T-helper 22 cell (primary cell): ENCODE data around the gene SORL1.

ENCODE experiments used
- DNase-seq: peaks from one replicate; pipeline ENCODE4 v3.0.0-alpha.2; 2020; ENCODE audit warnings: low read depth

Gene SORL1

GRCh38 chr11:121426476-121427399 is 25.4 kb upstream of the SORL1 start:
- no peak for DNase-seq

GRCh38 chr11:121427400-121427744 is 24.7 kb upstream of the SORL1 start:
- no peak for DNase-seq

DNA sequence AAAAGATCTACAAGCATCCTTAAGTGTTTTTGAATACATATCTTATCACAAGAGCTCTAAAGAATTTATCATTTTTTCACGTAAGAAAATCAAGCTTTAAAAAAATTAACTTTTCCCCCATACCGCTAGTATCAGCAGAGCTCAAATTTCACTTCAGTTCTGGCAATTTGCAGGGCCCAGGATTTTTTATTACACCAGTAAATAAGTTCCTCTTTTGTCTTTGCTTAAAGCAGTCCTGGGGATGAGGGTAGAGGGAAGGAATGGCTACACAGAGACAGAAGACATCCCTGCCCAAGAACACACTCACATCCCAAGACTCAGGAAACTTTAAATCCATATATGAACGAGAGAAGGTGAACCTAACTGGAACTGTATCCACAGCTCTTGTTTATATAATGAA is 22.6 kb upstream of the SORL1 start:
- no peak for DNase-seq

- DNase-seq, result no peak
These were observed 20.1 kb upstream of the SORL1 start for GRCh38 chr11:121431820-121432526.

DNA sequence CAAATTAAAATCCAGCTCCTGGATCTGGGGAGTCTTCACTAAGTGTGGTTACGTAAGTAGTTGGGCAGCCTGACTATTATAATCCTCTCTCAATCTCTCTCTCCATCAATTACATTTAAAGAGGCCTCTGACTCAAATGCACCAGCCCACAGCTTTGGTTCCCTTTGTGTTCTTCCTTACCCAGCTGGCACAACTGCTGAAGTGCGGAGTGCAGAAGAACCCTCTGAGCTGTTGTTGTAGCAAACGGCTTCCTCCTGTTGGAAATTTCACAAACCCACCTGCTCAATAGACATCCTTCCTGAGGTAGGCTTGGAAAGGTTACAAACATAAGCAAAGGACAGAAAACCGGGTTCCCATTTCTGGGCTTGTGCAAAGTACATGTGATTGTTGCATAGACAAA is 17.0 kb upstream of the SORL1 start:
- no peak for DNase-seq

GRCh38 chr11:121435551-121436511 is 16.3 kb upstream of the SORL1 start:
- DNase-seq, result no peak

GRCh38 chr11:121437018-121437685 is 15.0 kb upstream of the SORL1 start:
- no peak for DNase-seq

DNA sequence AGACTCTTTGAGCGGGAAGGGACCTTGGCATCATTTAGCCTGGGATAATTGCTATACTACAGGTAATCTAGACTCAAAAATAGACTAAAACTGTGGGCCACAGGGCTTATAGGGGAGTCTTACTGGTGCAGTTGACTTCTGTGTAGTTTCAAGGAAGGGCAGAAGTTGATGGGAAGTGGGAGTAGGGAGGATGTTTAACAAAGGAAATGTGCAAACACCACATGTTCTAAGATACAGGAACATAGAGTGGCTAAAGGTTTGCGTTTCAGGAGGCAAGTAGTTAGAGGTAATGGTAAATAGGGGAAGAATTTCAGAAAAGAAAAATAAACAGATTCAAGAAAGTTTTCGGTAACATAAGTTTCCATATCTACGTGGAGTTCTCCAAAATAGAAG is 14.4 kb upstream of the SORL1 start:
- DNase-seq, result no peak

DNA sequence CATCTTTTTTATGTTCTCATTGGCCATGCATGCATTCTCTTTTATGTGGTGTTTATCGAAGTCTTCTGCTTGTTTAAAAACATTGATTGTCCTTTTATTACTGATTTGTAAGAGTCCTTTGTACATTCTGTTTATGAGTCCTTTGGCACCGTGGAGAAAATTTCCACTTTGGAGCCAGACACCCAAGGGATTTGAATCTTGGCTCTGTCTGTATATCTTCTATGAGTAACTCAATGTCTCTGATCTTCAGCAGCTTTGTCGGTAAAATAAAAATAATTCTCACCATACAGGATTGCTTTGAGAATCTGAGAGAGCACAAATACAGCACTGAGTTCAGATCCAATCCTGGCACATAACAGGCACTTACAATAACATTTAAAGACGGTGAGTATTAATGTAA is 12.8 kb upstream of the SORL1 start:
- DNase-seq, result no peak

- DNase-seq, result no peak
These were observed 12.4 kb upstream of the SORL1 start for GRCh38 chr11:121439759-121440158.

DNA sequence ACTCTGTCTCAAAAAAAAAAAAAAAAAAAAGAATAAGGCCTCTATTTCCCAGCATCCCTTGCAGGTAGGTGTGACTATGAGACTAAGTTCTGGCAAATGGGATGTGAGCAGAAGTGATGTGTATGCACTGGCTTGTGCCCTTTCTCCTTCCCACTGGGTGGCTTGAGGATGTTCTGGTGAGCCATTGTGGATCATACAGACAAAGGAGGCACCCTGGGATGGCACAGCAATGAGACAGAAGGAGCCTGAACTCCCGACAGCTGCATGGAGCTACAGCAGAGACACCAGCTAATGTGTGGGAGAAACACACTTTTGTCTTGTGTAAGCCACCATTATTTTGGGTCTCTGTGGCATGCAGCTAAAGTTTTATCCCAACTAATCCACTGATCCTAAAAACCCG is 10.6 kb upstream of the SORL1 start:
- DNase-seq, result no peak

- no peak for DNase-seq
These were observed 8.3 kb upstream of the SORL1 start for GRCh38 chr11:121443688-121444275.

- no peak for DNase-seq
These were observed 7.6 kb upstream of the SORL1 start for GRCh38 chr11:121444526-121444925.

- no peak for DNase-seq
These were observed 6.9 kb upstream of the SORL1 start for GRCh38 chr11:121445071-121445768.

GRCh38 chr11:121446752-121447156 is 5.4 kb upstream of the SORL1 start:
- no peak for DNase-seq

GRCh38 chr11:121448011-121448410 is 4.1 kb upstream of the SORL1 start:
- DNase-seq, result no peak

DNA sequence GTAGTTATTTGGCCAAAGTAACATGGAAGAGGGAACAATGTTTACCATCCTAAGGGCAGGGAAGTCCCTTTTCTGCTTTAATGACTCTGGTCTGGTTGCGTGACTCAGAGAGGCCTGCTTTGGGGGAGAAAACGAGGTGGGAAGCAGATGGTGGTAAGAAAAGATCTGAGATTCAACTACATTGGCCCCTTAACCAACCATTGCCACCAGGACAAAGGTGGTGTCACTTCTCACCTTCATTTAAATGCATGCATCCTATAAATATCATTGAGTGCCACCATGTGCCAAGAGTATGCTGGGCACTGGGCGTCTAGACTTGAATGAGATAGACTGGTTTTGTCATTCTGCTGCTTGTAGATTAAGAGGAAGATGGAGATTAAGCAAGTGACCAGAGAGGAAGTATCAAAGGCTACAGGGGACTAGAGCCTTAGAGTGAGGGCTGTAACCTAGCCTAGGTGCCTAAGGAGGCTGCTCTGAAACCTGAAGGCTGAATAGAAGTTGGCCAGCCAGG is 3.6 kb upstream of the SORL1 start:
- DNase-seq, result no peak

DNA sequence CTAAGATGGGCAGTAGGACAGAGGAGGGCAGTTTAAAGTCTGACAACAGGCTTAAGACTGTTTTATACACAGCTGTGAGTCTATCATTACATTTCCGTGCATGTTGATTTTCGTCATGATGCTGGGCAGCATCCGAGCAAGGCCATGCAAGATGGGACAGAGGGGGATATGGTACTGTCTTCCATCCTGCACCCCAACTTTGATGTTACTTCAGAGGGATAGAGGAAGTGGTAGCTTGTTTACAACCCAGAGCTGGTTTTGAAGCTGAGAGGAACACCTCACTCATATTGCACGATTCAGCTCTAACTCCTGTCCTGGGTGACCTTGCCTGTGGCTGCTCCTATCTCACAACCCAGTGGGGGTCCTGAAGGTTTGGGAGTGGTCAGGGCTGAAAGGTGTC is 3.0 kb upstream of the SORL1 start:
- DNase-seq, result no peak

DNA sequence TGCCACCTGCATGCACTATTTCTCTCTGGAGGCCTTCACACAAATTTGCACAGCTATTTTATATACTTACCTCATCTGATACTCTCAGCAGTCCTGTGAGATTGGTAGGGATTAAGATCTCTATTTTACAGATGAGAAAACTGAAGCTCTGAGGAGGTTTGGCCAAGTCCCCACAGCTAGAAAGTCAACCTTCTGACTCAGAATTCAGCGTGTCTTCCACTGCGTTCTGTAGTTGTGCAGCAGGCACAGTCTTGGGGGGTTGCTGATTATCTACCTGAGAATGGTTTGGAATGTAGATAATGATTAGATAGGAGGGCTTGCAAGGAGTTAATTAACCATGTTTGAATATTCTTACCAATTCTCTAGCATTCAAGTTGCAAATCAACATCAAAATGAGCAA is 2.5 kb upstream of the SORL1 start:
- DNase-seq, result no peak

DNA sequence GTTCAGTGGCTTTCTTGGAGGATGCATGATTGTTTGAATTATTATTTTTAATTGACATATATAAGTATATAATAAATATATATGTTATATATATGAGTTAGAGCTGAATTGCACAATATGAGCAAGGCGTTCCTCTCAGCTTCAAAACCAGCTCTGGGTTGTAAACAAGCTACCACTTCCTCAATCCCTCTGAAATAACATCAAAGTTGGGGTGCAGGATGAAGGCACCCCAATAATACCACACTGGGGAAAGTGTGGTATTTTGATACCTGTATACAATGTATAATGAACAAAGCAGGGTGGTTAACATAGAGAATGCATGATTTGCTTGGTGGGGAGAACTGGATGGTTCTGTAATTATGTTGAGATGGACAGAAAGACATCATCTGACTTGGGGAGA is 1.7 kb upstream of the SORL1 start:
- DNase-seq, result no peak
